Astrocyte (in vitro differentiated cells and primary cell): ENCODE data around the gene CENPA.
"Not testable (repeated sequence)": the region's sequence is repeated elsewhere in the genome, so short reads cannot be mapped to it uniquely, and the experiment has no call there.

Source experiments
- EZH2 ChIP-seq: IDR thresholded peaks from 2 replicates; pipeline ENCODE4 v1.6.1; 2012; ENCODE audit warnings: mild to moderate bottlenecking, low read length, inconsistent platforms; ENCODE audit not compliant: insufficient read depth
- TF ChIP-seq, protein P1 (sequence below): IDR thresholded peaks from 2 replicates; pipeline ENCODE4 v1.5.1; 2011; ENCODE audit warnings: low read depth, mild to moderate bottlenecking, inconsistent platforms, low read length, moderate library complexity; ENCODE audit not compliant: insufficient read depth

DNA sequence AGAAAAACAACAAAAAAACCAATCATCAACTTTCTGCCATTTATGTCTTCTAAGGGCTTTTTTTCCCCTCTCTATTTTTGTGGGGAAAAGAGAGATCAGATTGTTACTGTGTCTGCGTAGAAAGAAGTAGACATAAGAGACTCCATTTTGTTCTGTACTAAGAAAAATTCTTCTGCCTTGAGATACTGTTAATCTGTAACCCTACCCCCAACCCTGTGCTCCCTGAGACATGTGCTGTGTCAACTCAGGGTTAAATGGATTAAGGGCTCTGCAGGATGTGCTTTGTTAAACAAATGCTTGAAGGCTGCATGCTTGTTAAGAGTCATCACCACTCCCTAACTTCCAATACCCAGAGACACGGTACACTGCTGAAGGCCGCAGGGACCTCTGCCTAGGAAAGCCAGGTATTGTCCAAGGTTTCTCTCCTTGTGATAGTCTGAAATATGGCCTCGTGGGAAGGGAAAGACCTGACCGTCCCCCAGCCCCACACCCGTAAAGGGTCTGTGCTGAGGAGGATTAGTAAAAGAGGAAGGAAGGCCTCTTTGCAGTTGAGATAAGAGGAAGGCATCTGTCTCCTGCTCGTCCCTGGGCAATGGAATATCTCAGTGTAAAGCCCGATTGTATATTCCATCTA, 36.0 kb upstream of the CENPA start:
- TF ChIP-seq, protein P1, sequence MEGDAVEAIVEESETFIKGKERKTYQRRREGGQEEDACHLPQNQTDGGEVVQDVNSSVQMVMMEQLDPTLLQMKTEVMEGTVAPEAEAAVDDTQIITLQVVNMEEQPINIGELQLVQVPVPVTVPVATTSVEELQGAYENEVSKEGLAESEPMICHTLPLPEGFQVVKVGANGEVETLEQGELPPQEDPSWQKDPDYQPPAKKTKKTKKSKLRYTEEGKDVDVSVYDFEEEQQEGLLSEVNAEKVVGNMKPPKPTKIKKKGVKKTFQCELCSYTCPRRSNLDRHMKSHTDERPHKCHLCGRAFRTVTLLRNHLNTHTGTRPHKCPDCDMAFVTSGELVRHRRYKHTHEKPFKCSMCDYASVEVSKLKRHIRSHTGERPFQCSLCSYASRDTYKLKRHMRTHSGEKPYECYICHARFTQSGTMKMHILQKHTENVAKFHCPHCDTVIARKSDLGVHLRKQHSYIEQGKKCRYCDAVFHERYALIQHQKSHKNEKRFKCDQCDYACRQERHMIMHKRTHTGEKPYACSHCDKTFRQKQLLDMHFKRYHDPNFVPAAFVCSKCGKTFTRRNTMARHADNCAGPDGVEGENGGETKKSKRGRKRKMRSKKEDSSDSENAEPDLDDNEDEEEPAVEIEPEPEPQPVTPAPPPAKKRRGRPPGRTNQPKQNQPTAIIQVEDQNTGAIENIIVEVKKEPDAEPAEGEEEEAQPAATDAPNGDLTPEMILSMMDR, result not testable (repeated sequence)
- TF ChIP-seq EZH2, result not testable (repeated sequence)
